BE2C (cell line): ENCODE data around the gene SEC16B.
"Not testable (repeated sequence)": the region's sequence is repeated elsewhere in the genome, so short reads cannot be mapped to it uniquely, and the experiment has no call there.

Source experiments
- DNase-seq: peaks from one replicate; pipeline ENCODE4 v3.0.0-alpha.2; 2020
- H3K27me3 ChIP-seq: fragments of 250-450 bp; sonication (Bioruptor Pico); 2 replicates; pipeline ENCODE4 v1.5.1; 2020; ENCODE audit warnings: mild to moderate bottlenecking
- H3K36me3 ChIP-seq: fragments of 250-450 bp; sonication (Bioruptor Pico); 2 replicates; pipeline ENCODE4 v1.5.1; 2020; ENCODE audit warnings: mild to moderate bottlenecking
- H3K4me1 ChIP-seq: fragments of 250-450 bp; sonication (Bioruptor Pico); 2 replicates; pipeline ENCODE4 v1.5.1; 2020
- H3K4me3 ChIP-seq: 2 replicates; pipeline ENCODE4 v1.5.1; 2011; ENCODE audit warnings: low read depth, low read length
- H3K9me3 ChIP-seq: fragments of 250-450 bp; sonication (Bioruptor Pico); 2 replicates; pipeline ENCODE4 v1.5.1; 2020
- CTCF ChIP-seq: IDR thresholded peaks from 2 replicates; pipeline ENCODE4 v1.5.1; 2012; ENCODE audit warnings: mild to moderate bottlenecking, low read depth, low read length

The SEC16B gene

GRCh38 chr1:177996957-177997356 lies 27.1 kb upstream of the SEC16B start:
- no peaks in the 10 kb centered on the region for H3K9me3 ChIP-seq
- TF ChIP-seq CTCF: no peak
- no peak for DNase-seq
- H3K4me3 ChIP-seq: no peak overlapping the region
- H3K27me3 ChIP-seq: no peaks in the 10 kb centered on the region
- H3K4me1 ChIP-seq: no peaks in the 10 kb centered on the region
- H3K36me3 ChIP-seq: no peaks in the 10 kb centered on the region

- Histone ChIP-seq H3K9me3 (no peaks in the 10 kb centered on the region), H3K4me1 (no peaks in the 10 kb centered on the region), H3K36me3 (no peaks in the 10 kb centered on the region), H3K27me3 (no peaks in the 10 kb centered on the region), H3K4me3 (no peak overlapping the region)
- DNase-seq: no peak
- no peak for TF ChIP-seq CTCF
These were observed 25.5 kb upstream of the SEC16B start for GRCh38 chr1:177995369-177995768.

- not testable (repeated sequence) for DNase-seq, H3K36me3 ChIP-seq, H3K27me3 ChIP-seq, H3K9me3 ChIP-seq, H3K4me3 ChIP-seq, H3K4me1 ChIP-seq
These were observed 16.4 kb upstream of the SEC16B start for GRCh38 chr1:177986281-177986680.

- Histone ChIP-seq H3K36me3 (no peaks in the 10 kb centered on the region), H3K4me3 (no peak overlapping the region), H3K27me3 (no peaks in the 10 kb centered on the region), H3K9me3 (no peaks in the 10 kb centered on the region; the same call in 1 of the 2 replicates), H3K4me1 (no peaks in the 10 kb centered on the region)
- no peak for DNase-seq
- TF ChIP-seq CTCF: no peak
These were observed 14.9 kb upstream of the SEC16B start for GRCh38 chr1:177984761-177985160.

- Histone ChIP-seq H3K36me3 (no peaks in the 10 kb centered on the region), H3K9me3 (no peaks in the 10 kb centered on the region; the same call in 1 of the 2 replicates), H3K27me3 (no peaks in the 10 kb centered on the region), H3K4me1 (no peaks in the 10 kb centered on the region), H3K4me3 (no peak overlapping the region)
- no peak for DNase-seq
- TF ChIP-seq CTCF: no peak
These were observed 14.3 kb upstream of the SEC16B start for GRCh38 chr1:177984136-177984525.

- Histone ChIP-seq H3K4me3 (no peak overlapping the region), H3K36me3 (no peaks in the 10 kb centered on the region), H3K27me3 (no peaks in the 10 kb centered on the region), H3K9me3 (no peaks in the 10 kb centered on the region; the same call in 1 of the 2 replicates), H3K4me1 (no peaks in the 10 kb centered on the region)
- no peak for DNase-seq
- TF ChIP-seq CTCF: no peak
These were observed 13.8 kb upstream of the SEC16B start for GRCh38 chr1:177983482-177984135.
